CD14-positive monocyte (primary cell): Measurements from ENCODE around the gene RIPPLY3. TPM values are rescaled to one million over a fixed set of nuclear protein-coding genes. Genes with fewer than 3 reads are reported as not detected.

Experiments used
- DNase-seq, 3 donors: peaks; one replicate each; pipeline ENCODE4 v3.0.0-alpha.2; 2011 to 2022
- H2AFZ ChIP-seq: 2 replicates; pipeline ENCODE4 v1.6.0; 2012; ENCODE audit warnings: mild to moderate bottlenecking, low read depth, low read length, inconsistent platforms; ENCODE audit not compliant: insufficient read depth, poor library complexity, severe bottlenecking
- H3K27ac ChIP-seq, 2 donors: 1 replicate in 1 of 2; 2 replicates in 1 of 2; pipeline ENCODE4 v1.5.1; 2012 to 2013; ENCODE audit warnings: low read length in 2 of 2, control low read depth in 1 of 2, inconsistent platforms in 1 of 2, low read depth in 1 of 2, mild to moderate bottlenecking in 1 of 2
- H3K27me3 ChIP-seq, 2 donors: one replicate each; pipeline versions ENCODE4 v1.6.0 to v1.6.1; 2011 to 2013; ENCODE audit warnings: low read length in 2 of 2; ENCODE audit not compliant: control insufficient read depth in 2 of 2, insufficient read depth in 2 of 2
- H3K36me3 ChIP-seq, 2 donors: replicated peaks in 1 of 2; 1 replicate in 1 of 2; 2 replicates in 1 of 2; pipeline versions ENCODE4 v1.5.1 to v1.6.1; 2012 to 2013; ENCODE audit warnings: low read length in 2 of 2, control low read depth in 1 of 2, inconsistent platforms in 1 of 2, mild to moderate bottlenecking in 1 of 2; ENCODE audit not compliant: insufficient read depth in 2 of 2, control insufficient read depth in 1 of 2
- H3K4me1 ChIP-seq, 2 donors: 1 replicate in 1 of 2; 2 replicates in 1 of 2; pipeline versions ENCODE4 v1.5.1 to v1.6.1; 2012 to 2013; ENCODE audit warnings: low read length in 2 of 2, control low read depth in 1 of 2, inconsistent platforms in 1 of 2, mild to moderate bottlenecking in 1 of 2, moderate library complexity in 1 of 2; ENCODE audit not compliant: insufficient read depth in 2 of 2, control insufficient read depth in 1 of 2
- H3K4me2 ChIP-seq: replicated peaks from 2 replicates; pipeline ENCODE3; 2012; ENCODE audit warnings: low read length, moderate library complexity, mild to moderate bottlenecking; ENCODE audit not compliant: poor library complexity, severe bottlenecking; ENCODE audit errors: extremely low read depth
- H3K4me3 ChIP-seq, 3 experiments: fragments of 200-600 bp in 1 of 3; sonication (generic) in 1 of 3; replicated peaks in 1 of 3; 1 replicate in 2 of 3; 2 replicates in 1 of 3; pipeline ENCODE4 v1.5.1; 2011 to 2013; ENCODE audit warnings: low read length in 3 of 3, mild to moderate bottlenecking in 3 of 3, control low read depth in 2 of 3, low read depth in 2 of 3, inconsistent platforms in 1 of 3, moderate library complexity in 1 of 3
- H3K79me2 ChIP-seq: 2 replicates; pipeline ENCODE4 v1.6.0; 2012; ENCODE audit warnings: mild to moderate bottlenecking, control low read depth, inconsistent platforms, low read length, moderate library complexity; ENCODE audit not compliant: insufficient read depth
- H3K9ac ChIP-seq: 2 replicates; pipeline ENCODE4 v1.6.0; 2017; ENCODE audit warnings: low read length, mild to moderate bottlenecking; ENCODE audit not compliant: insufficient read depth, poor library complexity, severe bottlenecking
- H3K9me3 ChIP-seq, 2 donors: replicated peaks in 1 of 2; 1 replicate in 1 of 2; 2 replicates in 1 of 2; pipeline versions ENCODE4 v1.5.1 to v1.6.1; 2012 to 2013; ENCODE audit warnings: low read length in 2 of 2, control low read depth in 1 of 2; ENCODE audit not compliant: control insufficient read depth in 1 of 2, insufficient read depth in 1 of 2
- H4K20me1 ChIP-seq: 2 replicates; pipeline ENCODE4 v1.6.0; 2012; ENCODE audit warnings: mild to moderate bottlenecking, low read length, control low read depth, moderate library complexity; ENCODE audit not compliant: insufficient read depth
- H3K27ac Mint-ChIP-seq, 7 donors: one replicate each; pipeline ENCODE4 v1.8.0; 2020; ENCODE audit warnings: mild to moderate bottlenecking in 7 of 7, mixed read lengths in 7 of 7, moderate library complexity in 6 of 7, inconsistent platforms in 2 of 7
- H3K27me3 Mint-ChIP-seq, 3 donors: one replicate each; pipeline ENCODE4 v1.8.0; 2021 to 2022; ENCODE audit warnings: low read depth in 3 of 3, mild to moderate bottlenecking in 3 of 3, mixed read lengths in 3 of 3, moderate library complexity in 3 of 3, inconsistent platforms in 1 of 3
- H3K36me3 Mint-ChIP-seq, 2 donors: one replicate each; pipeline ENCODE4 v1.8.0; 2020; ENCODE audit warnings: mixed read lengths in 2 of 2, inconsistent platforms in 1 of 2, mild to moderate bottlenecking in 1 of 2
- H3K4me1 Mint-ChIP-seq: one replicate; pipeline ENCODE4 v1.8.0; 2020; ENCODE audit warnings: mild to moderate bottlenecking, mixed read lengths
- H3K4me3 Mint-ChIP-seq, 2 donors: one replicate each; pipeline ENCODE4 v1.8.0; 2020; ENCODE audit warnings: mild to moderate bottlenecking in 2 of 2, mixed read lengths in 2 of 2, moderate library complexity in 1 of 2
- H3K9me3 Mint-ChIP-seq, 7 donors: one replicate each; pipeline ENCODE4 v1.8.0; 2020 to 2022; ENCODE audit warnings: mixed read lengths in 7 of 7, mild to moderate bottlenecking in 6 of 7, moderate library complexity in 6 of 7, inconsistent platforms in 2 of 7
- CTCF ChIP-seq: fragments of 200-600 bp; IDR thresholded peaks from one replicate; pipeline ENCODE4 v1.8.0; 2022; ENCODE audit warnings: antibody characterized with exemption, mild to moderate bottlenecking
- WGBS: methylation state at CpG from one replicate; pipeline ENCODE4 v1.1.5; 2013; ENCODE audit warnings: missing lambda C conversion rate; ENCODE audit not compliant: insufficient coverage; 5-methylcytosine and 5-hydroxymethylcytosine counted together
- intact Hi-C, 2 donors: fragments of 100-400 bp; cut with micrococcal nuclease; formaldehyde crosslinking; loops; one replicate each; pipeline versions ENCODE4 v1.15.0 to v1.15.1; 2023
- polyA plus RNA-seq, 3 donors: library from polyadenylated mRNA; depleted of rRNA in 1 of 3; unstranded in 2 of 3; stranded (reverse) in 1 of 3; fragments of 300-500 nt in 2 of 3; fragments of >200 nt in 1 of 3; fragmentation: Illumina TruSeq in 2 of 3; gene quantifications; 1 replicate in 2 of 3; 2 replicates in 1 of 3; pipeline ENCODE4 v1.2.3, GENCODE V29; 2012 to 2021

Gene RIPPLY3
- polyA plus RNA-seq, 3 donors: not detected

GRCh38 chr21:37058261-37058660 is 51.8 kb downstream of the RIPPLY3 start:
- DNase-seq: no peak
- Mint-ChIP-seq H3K9me3 (peaks cover 0 to 22% (median 9%) of the 10 kb centered on the region in 7 donors), H3K27ac (peak overlapping the region in 4 of 7 donors; percentile 1 to 45 (median 24)), H3K36me3 (no peaks in the 10 kb centered on the region), H3K27me3 (peaks cover 0 to 2% (median 1%) of the 10 kb centered on the region in 3 donors), H3K4me1 (no peaks in the 10 kb centered on the region), H3K4me3 (no peak overlapping the region)
- no peak for TF ChIP-seq CTCF
- Histone ChIP-seq H3K9me3 (peaks cover 0 to 11% of the 10 kb centered on the region in 2 donors), H3K4me1 (no peaks in the 10 kb centered on the region), H3K27me3 (no peaks in the 10 kb centered on the region), H3K36me3 (no peaks in the 10 kb centered on the region), H3K27ac (no peak overlapping the region), H3K9ac (no peak overlapping the region), H2AFZ (no peak overlapping the region), H4K20me1 (no peaks in the 10 kb centered on the region), H3K4me3 (no peak overlapping the region), H3K4me2 (no peak overlapping the region), H3K79me2 (no peaks in the 10 kb centered on the region)
- 0% methylated on average over 1 of the region's 2 CpGs for WGBS
- intact Hi-C loops: no loop called here

GRCh38 chr21:37059181-37059580 is 52.7 kb downstream of the RIPPLY3 start:
- H3K36me3 ChIP-seq: no peaks in the 10 kb centered on the region
- TF ChIP-seq CTCF: no peak
- WGBS: 20% methylated on average over 1 of the region's 5 CpGs
- Mint-ChIP-seq H3K4me3 (no peak overlapping the region), H3K36me3 (no peaks in the 10 kb centered on the region), H3K27ac (no peak overlapping the region), H3K9me3 (peaks cover 0 to 22% (median 9%) of the 10 kb centered on the region in 7 donors), H3K4me1 (no peaks in the 10 kb centered on the region), H3K27me3 (peaks cover 0 to 2% (median 1%) of the 10 kb centered on the region in 3 donors)
- intact Hi-C loops: no loop called here
- no peaks in the 10 kb centered on the region for H3K27me3 ChIP-seq
- no peak overlapping the region for H2AFZ ChIP-seq
- H3K79me2 ChIP-seq: no peaks in the 10 kb centered on the region
- no peak overlapping the region for H3K4me2 ChIP-seq
- H3K9me3 ChIP-seq: peaks cover 0 to 11% of the 10 kb centered on the region in 2 donors
- H4K20me1 ChIP-seq: no peaks in the 10 kb centered on the region
- H3K4me1 ChIP-seq: no peaks in the 10 kb centered on the region
- no peak overlapping the region for H3K9ac ChIP-seq
- no peak overlapping the region for H3K27ac ChIP-seq
- H3K4me3 ChIP-seq: no peak overlapping the region
- DNase-seq: no peak
